HG03175 (cell line): ENCODE results near the gene TIMM23B.
"Not testable (repeated sequence)": the region's sequence is repeated elsewhere in the genome, so short reads cannot be mapped to it uniquely, and the experiment has no call there.

ENCODE experiments used
- ATAC-seq: cut with Tn5 transposase; IDR thresholded peaks from one replicate; pipeline ENCODE4 v1.9.1; 2021; ENCODE audit warnings: mild to moderate bottlenecking, moderate library complexity; ENCODE audit not compliant: unreplicated experiment

Gene TIMM23B

GRCh38 chr10:49972094-49972493, 30.2 kb downstream of the TIMM23B start:
- ATAC-seq: not testable (repeated sequence)

GRCh38 chr10:49977756-49978155, 35.9 kb downstream of the TIMM23B start:
- not testable (repeated sequence) for ATAC-seq

GRCh38 chr10:49987207-49987606, 45.4 kb downstream of the TIMM23B start:
- not testable (repeated sequence) for ATAC-seq

- ATAC-seq: not testable (repeated sequence)
Measured at GRCh38 chr10:49988376-49988775, 46.5 kb downstream of the TIMM23B start, which contains the start of gene AGAP6. TSS of gene AGAP6 (plus strand) at chr10:49988406. CDS start at chr10:49988716, 310 bp downstream.

GRCh38 chr10:49995321-49995720, 53.5 kb downstream of the TIMM23B start:
- not testable (repeated sequence) for ATAC-seq

- ATAC-seq: not testable (repeated sequence)
Measured at GRCh38 chr10:50014024-50014423, 72.2 kb downstream of the TIMM23B start.

- ATAC-seq: not testable (repeated sequence)
Measured at GRCh38 chr10:50015596-50016220, 73.9 kb downstream of the TIMM23B start.

GRCh38 chr10:50016926-50017325, 75.1 kb downstream of the TIMM23B start:
- ATAC-seq: not testable (repeated sequence)

- ATAC-seq: not testable (repeated sequence)
Measured at GRCh38 chr10:50017646-50018045, 75.8 kb downstream of the TIMM23B start.

GRCh38 chr10:50019279-50019678, 77.4 kb downstream of the TIMM23B start:
- not testable (repeated sequence) for ATAC-seq

GRCh38 chr10:50020451-50021024, 78.7 kb downstream of the TIMM23B start:
- not testable (repeated sequence) for ATAC-seq

- no peak for ATAC-seq
Measured at GRCh38 chr10:50021646-50022045, 79.8 kb downstream of the TIMM23B start.
